GM21447 (cell line): ENCODE data around the gene NEK10.
"Not testable (repeated sequence)": the region's sequence is repeated elsewhere in the genome, so short reads cannot be mapped to it uniquely, and the experiment has no call there.

Experiments
- ATAC-seq: cut with Tn5 transposase; IDR thresholded peaks from one replicate; pipeline ENCODE4 v1.9.1; 2021; ENCODE audit not compliant: unreplicated experiment

The NEK10 gene, protein sequence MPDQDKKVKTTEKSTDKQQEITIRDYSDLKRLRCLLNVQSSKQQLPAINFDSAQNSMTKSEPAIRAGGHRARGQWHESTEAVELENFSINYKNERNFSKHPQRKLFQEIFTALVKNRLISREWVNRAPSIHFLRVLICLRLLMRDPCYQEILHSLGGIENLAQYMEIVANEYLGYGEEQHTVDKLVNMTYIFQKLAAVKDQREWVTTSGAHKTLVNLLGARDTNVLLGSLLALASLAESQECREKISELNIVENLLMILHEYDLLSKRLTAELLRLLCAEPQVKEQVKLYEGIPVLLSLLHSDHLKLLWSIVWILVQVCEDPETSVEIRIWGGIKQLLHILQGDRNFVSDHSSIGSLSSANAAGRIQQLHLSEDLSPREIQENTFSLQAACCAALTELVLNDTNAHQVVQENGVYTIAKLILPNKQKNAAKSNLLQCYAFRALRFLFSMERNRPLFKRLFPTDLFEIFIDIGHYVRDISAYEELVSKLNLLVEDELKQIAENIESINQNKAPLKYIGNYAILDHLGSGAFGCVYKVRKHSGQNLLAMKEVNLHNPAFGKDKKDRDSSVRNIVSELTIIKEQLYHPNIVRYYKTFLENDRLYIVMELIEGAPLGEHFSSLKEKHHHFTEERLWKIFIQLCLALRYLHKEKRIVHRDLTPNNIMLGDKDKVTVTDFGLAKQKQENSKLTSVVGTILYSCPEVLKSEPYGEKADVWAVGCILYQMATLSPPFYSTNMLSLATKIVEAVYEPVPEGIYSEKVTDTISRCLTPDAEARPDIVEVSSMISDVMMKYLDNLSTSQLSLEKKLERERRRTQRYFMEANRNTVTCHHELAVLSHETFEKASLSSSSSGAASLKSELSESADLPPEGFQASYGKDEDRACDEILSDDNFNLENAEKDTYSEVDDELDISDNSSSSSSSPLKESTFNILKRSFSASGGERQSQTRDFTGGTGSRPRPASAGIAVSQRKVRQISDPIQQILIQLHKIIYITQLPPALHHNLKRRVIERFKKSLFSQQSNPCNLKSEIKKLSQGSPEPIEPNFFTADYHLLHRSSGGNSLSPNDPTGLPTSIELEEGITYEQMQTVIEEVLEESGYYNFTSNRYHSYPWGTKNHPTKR

DNA sequence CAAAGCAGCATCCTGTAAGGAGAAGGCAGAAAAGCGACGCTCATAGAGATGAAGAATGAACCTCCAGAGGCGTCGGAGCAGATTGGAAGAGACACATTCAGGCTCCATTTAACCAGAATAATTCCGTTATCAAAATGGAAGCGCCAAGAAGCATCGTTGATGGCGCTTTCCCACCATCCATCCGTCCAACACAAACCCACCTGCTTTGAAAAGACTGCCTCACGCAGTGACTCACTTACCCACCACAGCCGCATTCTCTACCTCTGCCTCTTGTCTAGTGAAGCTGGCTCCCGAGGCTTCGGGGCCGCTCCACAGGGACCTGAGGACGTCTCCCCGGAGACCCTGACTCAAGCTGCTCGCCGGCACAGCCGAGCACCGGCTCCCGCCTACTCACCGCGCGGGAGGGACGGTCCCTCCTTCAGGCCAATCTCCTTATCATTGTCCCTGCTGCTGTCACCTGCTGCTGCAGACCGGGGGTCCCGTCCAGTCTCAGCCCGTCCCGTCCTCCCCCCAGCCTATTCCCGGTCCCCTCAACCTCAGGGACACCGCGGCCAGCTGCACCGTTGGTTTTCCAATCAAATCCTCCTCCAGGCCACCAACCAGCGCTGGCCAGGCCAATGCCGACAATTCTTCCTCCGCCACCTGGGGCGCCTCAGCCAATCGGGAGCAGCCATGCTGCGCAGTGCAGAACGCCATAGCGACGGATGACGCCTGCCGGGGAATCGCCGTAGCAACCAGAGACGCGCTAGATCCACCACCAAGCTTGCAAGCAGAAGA, at the start of gene NEK10:
NEK10 (minus strand) TSS at position 553 of the 777 bp plus-strand sequence. CDS start 16,501 bp downstream, outside the sequence.
- peak; percentile 100 for ATAC-seq

DNA sequence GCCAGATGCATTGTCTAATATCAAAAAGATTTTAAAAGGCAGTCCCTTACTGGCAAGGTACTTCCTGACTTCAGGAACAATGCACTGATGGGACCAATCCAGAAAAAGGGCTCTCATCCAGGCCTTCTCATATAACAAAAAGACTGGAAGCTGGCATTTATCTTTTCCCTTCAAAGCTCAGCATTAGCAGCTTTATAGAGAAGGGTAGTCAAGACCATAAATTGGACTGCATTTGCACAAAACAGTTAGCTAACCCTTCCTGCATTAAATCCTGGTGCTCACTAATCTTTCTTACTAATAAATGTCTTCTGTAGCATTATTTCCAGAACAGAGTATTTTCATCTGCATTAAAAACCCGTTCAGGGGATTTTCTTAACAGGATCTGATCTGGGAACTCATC, 46.0 kb upstream of the NEK10 start:
- ATAC-seq: no peak

DNA sequence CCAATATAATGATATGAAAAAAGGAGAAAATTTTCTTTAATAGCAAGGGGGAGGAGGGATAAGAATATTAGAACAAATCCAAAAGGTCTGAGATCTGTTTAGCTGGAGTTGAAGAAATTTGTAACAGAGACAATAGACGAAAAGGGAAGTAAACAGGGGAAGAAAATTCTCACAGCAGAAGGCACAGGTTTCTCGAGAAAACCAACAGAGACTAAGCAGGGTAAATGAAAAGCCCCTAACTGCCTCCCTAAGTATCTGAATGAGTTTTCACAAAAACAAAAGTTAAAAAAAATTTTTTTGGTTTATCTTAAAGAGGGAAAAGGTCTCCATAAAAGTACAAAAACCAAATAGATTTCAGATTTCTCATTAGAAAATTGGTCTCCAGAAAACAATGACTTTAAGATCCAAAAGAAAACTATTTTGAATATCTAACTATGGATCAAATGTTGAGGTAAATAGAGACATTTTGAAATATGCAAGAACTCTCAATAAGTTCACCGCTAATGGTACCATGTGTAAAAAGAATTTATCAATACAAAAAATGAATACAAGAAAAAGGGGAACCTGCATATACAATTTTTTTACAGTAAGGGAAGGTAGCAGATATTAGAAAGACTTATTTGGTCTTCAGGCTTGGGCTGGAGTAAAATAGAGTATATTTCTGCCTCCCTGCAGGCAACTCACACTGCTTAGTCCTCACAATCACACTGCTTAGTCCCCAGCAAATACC, 23.9 kb upstream of the NEK10 start:
- peak; percentile 83 for ATAC-seq

DNA sequence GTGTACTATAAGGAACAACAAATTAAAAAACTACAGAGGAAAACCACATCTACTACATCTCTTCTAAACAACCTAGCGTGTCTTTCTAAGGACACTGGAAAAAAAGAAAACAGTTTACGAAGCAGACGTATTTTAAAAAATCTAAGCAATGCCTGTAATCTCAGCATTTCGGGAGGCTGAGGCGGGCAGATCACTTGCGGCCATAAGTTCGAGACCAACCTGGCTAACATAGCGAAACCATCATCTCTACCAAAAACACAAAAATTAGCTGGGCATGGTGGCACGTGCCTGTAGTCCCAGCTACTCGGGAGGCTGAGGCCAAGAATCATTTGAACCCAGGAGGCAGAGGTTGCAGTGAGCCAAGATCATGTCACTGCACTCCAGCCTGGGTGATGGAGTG, 23.2 kb upstream of the NEK10 start:
- ATAC-seq: not testable (repeated sequence)

DNA sequence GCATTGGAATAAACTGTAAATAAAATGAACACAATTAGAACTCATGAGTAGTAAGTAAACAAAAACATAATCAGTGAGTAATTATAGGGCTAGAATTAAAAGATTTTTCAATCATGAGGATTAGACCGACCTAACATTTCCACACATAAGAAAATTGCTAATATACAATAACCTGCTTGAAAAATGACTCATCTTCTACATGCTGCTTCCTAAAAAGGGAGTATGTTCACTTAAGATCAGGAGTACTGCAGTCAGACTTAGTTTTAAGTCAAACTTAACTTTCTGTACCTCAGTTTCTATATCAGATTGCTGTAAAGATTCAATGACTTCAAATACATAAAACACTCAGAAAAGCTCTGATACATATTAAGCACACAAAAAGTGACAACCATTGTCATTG, 22.6 kb upstream of the NEK10 start:
- no peak for ATAC-seq

DNA sequence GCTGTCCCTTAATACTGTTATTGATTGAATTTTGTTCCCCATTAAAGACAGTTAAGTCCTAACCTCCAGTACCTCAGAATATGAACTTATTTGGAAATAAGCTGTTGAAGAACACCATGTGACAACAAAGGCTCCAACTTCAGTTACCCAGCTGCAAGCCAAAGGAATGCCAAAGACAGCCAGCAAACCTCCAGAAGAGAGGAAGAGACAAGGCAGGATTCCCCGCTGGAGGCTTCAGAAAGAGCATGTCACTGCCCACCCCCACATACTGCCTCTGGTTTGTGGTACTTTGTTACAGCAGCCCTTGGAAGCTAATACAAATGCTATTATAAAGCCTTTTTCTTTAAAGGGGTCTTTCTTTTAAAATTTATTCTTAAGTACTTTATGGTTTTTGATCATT, 18.4 kb upstream of the NEK10 start:
- ATAC-seq: no peak

DNA sequence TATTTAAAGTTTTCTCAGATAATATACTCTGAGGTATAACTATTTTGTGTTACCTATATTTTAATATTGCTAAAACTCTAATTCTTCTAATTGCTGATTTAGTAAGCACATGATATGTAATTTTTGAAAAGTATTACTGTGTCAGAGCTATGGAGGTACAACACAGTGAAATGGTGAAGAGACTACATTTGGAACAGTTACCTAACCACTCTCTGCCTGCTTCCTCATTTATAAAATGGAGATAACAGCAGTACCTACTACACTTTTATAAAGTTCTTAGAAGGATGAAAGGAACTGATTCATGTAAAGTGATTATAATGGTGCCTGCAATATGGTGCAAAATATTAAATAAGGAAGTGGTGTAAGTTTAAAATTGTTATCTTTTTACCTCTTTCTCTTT, 16.3 kb upstream of the NEK10 start:
- no peak for ATAC-seq

DNA sequence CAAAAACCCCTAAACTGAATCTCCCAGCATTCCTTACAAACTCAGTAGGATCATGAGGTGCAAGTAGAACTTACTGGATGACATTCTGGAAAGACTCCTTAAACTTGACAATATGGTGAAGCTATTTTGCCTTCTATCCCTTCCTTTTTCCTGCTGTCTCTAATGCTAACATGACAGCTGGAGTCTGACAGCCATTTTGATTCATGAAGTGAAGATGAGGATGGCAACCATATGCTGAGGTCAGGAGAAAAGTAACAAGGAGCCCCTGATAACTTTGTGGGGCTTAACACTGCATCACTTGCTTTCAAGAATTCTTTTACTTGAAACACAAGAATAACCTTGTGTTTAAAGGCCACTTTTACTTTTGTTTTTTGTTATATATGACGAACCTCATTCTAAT, 15.0 kb upstream of the NEK10 start:
- ATAC-seq: no peak

DNA sequence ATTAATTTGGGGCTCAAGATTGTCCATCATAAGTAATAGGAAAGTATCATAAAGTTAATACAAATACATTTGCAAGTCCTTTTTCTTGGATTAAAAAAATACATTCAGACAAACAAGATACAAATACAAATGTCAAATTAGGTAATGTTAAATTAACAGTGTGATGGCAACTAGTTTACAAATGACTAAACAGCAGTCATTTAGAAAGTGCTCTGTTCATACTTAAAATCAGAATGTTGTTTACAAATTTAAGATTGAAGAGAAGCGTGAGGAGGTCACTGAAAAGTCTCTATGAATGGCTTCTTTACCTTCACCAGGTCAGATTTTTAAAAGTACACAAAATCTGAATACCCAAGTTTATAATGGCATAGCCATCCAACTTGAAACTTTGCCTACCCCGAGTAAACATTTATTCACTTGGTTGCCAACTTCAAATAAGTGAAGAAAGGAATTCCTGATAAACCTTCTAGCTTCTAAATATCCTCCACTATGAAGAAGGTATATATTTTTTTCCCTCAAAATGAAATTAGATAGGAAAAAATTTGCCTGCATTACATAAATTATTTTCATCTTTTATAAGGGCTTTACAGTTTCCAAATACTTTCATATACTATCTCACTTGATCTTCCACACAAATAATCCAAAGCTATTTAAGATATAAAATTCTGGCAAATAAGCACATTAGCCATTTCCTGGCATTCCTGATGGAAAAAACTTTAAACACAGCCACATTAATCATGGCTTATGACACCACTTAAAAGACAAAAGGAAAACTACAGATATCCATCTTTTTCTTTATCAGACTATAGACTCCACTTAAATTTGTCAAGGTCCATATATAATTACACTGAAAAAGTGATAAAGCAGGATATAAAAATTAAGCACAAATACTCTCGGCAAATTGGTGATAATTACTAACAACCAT, 11.5 kb upstream of the NEK10 start:
- ATAC-seq: no peak

DNA sequence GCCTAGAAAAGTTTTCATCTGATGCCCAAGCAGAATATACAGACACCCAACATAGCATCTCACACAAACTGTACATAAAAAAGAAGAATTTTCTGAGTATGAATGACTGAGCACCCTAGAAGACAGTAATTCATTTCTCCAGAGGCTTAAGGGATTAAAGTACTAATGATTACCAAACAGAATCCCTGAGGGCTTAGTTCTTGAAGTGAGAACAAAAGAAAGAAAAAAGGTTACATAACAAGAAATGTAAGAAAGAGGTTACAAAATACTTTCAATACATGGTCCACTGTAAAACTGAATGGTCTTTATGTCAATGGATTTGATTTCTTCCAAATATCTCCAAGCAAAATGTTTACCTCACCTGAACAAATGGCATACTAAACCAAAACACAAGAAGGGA, 9.1 kb upstream of the NEK10 start:
- no peak for ATAC-seq

DNA sequence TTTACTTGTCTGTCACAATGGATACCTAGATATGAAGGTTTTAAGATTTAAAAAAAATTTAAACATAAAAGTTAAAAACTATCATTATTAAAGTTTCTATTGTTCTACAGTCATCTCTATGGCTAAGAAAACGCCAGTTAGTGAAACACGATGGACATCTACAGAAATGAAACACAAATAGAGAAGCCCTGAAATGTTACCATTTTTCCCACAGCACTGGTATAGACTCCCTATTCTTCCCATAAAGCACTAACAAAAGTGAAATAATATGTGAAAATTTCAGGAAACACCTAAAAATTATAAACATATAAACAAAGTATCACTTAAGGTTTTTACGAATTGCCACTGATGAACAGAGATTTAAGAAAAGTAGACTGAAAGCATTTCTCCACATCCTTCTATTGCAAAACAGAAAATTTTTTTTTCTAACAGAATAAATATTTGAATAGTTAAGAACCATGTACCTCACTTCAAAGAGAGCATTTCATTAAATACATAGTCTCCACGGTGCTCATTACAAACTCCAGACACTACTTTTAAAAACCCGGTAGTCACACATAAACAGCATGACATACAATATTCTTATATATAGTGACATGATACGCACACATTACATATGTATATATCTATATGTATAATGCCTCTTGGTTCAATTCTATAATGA, 7.1 kb upstream of the NEK10 start:
- no peak for ATAC-seq

DNA sequence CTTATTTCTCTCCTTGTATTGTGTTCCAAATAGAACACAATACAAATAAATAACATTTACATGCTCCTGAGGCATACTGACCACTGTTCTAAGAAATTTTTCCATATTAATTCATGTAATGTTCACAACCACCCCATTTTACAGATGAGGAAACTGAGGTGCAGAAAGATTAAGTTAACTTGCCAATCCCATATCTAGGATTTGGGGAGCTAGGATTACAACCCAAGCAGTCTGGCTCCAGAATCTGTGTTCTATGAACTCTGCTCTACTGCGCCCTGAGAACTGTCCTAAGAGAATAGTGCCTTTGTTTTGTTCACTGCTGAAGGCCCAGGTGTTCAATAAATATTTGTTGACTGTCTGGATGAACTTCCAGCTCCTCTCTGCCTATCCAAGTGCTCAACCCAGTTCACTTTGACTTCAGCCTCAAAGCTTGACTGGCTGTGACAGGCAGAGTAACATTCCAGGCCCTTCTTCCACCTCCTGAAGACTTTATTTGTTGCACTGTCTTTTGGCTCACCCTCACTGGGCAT, 3.1 kb downstream of the NEK10 start:
- ATAC-seq: no peak

DNA sequence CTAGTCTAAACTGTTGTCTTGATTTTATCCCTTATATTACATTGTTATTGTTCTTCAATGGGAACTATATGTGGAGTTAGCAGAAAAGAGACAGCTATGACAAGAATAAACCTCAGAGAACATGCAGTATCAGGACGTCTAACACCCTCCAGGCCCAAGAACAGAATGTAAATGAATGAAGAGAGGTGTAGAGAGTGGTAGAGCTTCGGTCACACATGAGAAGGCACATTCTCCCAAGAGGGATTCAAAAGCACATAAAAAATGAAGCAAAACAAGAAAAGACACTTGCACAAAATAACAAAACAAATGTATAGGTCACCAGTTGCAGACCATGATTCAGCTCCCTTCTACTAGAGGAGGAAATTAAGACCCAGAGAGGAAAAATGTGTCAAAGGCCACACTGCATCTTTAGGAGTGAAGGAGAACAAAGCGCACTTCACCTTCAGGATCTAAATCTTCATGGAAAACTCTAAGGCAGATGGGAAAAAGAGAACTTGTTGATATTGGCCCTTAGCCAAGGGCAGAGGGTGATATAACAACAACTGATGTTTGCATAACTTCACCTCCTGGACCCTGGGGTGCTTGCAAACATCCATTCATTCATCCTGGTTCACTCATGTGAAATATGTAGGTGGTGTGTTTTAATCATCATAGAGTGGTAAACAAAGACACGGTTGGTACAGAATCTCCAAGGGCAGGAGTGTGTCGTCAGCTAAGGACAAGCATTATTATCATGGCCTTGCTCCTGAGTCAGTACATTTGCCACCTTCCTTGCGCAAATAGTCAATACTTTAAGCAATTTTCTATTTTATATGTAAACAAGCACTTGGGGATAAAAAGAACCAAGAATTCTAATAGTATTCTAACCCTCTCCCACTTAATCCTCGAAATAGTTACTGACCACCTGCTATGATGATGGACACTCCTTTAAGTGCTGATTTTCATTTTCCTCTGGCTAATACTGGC, 8.8 kb downstream of the NEK10 start:
- peak; percentile 54 for ATAC-seq

DNA sequence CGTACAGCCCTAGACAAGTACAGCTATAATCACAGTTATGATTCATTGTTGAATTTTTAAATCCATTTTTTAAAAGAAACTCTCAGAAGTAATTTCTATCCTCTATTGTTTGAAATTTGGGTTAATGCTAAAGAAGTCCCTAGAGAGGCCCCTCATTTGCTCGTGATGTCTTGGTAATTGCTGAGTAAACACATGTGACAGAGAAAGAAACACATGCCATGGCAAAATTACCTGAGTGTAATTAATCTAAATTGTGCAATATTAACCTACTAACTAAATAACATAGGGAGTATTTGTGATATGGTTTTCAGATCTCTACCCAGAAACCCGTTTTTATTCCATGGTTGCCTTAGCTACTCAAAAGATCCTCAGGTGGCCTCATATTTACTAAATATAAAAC, 10.8 kb downstream of the NEK10 start:
- no peak for ATAC-seq

DNA sequence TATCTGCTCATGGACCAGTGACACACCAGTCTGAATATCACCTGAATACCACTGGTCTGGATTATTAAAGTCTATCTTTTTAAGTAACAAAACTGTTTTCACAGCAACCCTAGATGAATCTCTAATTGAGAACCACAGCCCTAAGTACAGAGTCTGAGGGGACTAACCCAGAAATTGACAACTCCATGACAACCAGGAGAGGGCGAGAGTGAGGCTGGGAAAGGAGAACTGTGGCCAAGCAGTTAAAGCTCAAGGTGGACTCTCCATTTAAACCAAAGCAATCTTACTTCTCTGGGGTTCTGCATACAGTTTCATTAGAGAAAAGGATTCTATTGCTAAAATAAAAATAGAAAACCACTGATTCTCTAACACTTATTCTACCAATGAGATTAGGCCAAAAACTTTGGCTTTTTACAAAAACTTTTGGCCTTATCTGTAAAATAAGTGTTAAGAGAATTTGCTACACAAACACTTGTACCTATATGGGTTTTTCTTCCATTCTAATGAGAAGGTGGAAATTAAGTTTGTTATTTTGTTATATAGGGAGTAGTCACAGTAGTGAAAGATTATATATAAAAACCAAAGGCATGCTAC, 11.4 kb downstream of the NEK10 start:
- peak; percentile 82 for ATAC-seq

DNA sequence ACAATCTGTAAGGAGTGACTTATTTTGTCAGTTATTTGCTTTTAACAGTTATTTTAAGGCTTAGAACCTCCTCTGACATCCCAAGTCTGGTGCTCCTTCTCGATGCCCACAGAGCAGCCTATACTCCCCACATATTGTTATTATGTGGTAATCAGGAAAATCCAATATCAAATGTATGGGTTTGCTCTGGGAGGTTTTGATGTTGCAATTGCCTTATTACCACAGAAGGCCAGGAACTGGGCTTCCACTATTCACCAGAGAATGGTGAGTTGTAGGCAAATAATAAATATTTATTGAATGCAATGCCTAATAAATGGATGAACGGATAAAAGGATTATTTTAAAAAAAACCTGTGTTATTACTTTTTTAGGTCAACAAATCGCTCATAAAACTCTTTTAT, 12.2 kb downstream of the NEK10 start:
- no peak for ATAC-seq
